Choroid plexus epithelial cell (primary cell): ENCODE data around the gene B4GALT6.
A peak's percentile ranks its signal among the peaks of the same experiment; 100 is the strongest.

Source experiments
- DNase-seq: peaks from one replicate; pipeline ENCODE4 v3.0.0-alpha.2; 2010; ENCODE audit warnings: low read depth
- H3K4me3 ChIP-seq: 2 replicates; pipeline ENCODE4 v1.5.1; 2011; ENCODE audit warnings: low read depth, mild to moderate bottlenecking, control low read depth, low read length, moderate library complexity
- TF ChIP-seq, protein P1 (sequence below): conservative IDR thresholded peaks from 2 replicates; pipeline ENCODE4 v1.5.1; 2011; ENCODE audit warnings: low read depth, mild to moderate bottlenecking, control low read depth, inconsistent platforms, low read length, moderate library complexity

The B4GALT6 gene

DNA sequence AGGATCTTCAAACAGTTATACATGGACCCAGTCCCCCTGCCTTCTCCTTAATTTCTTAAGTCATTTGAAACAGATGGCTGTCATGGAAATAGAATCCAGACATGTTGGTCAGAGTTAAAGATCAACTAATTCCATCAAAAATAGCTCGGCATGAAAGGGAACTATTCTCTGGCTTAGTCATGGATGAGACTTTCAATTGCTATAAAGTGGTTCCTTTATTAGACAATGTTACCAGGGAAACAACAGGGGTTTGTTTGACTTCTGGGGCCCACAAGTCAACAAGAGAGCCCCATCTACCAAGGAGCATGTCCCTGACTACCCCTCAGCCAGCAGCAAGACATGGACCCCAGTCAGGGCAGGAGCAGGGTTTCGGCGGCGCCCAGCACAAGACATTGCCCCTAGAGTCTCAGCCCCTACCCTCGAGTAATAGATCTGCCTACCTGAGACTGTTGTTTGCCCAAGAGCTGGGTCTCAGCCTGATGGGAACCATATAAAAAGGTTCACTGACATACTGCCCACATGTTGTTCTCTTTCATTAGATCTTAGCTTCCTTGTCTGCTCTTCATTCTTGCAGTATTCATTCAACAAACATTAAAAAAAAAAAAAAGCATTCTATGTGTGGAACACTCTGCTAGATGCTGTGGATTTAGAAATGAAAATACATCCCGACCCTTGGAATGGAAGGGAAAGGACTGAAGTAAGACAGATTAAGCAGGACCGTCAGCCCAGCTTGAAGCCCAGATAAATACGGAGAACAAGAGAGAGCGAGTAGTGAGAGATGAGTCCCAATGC is 88.1 kb downstream of the B4GALT6 start:
- peak; percentile 3 for DNase-seq
- TF ChIP-seq, protein P1, sequence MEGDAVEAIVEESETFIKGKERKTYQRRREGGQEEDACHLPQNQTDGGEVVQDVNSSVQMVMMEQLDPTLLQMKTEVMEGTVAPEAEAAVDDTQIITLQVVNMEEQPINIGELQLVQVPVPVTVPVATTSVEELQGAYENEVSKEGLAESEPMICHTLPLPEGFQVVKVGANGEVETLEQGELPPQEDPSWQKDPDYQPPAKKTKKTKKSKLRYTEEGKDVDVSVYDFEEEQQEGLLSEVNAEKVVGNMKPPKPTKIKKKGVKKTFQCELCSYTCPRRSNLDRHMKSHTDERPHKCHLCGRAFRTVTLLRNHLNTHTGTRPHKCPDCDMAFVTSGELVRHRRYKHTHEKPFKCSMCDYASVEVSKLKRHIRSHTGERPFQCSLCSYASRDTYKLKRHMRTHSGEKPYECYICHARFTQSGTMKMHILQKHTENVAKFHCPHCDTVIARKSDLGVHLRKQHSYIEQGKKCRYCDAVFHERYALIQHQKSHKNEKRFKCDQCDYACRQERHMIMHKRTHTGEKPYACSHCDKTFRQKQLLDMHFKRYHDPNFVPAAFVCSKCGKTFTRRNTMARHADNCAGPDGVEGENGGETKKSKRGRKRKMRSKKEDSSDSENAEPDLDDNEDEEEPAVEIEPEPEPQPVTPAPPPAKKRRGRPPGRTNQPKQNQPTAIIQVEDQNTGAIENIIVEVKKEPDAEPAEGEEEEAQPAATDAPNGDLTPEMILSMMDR, result no peak
- H3K4me3 ChIP-seq, result no peak overlapping the region

DNA sequence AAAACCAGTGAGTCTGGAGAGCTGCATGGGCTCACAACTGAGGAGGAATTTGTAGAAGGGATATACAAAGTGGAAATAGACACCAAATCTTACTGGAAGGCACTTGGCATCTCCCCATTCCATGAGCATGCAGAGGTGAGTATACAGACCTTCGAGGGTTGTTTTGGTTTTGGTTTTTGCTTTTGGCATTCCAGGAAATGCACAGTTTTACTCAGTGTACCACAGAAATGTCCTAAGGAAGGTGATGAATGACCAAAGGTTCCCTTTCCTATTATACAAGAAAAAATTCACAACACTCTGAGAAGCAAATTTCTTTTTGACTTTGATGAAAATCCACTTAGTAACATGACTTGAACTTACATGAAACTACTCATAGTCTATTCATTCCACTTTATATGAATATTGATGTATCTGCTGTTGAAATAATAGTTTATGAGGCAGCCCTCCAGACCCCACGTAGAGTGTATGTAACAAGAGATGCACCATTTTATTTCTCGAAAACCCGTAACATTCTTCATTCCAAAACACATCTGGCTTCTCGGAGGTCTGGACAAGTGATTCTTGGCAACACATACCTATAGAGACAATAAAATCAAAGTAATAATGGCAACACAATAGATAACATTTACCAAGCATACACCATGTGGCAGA is 89.1 kb downstream of the B4GALT6 start:
- no peak overlapping the region for H3K4me3 ChIP-seq
- TF ChIP-seq, protein P1, result no peak
- DNase-seq, result no peak

DNA sequence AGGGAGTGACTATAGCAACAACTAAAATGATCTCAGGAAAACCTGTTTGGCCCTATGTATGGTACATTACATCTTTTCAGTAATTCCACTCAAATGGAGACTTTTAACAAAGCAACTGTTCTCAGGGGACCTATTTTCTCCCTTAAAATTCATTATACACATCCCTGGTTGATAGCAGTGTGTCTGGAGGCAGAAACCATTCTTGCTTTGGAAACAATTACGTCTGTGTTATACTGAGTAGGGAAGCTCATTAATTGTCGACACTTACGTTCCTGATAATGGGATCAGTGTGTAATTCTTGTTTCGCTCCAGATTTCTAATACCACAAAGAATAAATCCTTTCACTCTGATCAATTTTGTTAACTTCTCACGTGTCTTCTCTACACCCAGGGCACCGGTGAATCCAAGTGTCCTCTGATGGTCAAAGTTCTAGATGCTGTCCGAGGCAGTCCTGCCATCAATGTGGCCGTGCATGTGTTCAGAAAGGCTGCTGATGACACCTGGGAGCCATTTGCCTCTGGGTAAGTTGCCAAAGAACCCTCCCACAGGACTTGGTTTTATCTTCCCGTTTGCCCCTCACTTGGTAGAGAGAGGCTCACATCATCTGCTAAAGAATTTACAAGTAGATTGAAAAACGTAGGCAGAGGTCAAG is 91.7 kb downstream of the B4GALT6 start:
- TF ChIP-seq, protein P1, result no peak
- DNase-seq, result no peak
- H3K4me3 ChIP-seq, result no peak overlapping the region

DNA sequence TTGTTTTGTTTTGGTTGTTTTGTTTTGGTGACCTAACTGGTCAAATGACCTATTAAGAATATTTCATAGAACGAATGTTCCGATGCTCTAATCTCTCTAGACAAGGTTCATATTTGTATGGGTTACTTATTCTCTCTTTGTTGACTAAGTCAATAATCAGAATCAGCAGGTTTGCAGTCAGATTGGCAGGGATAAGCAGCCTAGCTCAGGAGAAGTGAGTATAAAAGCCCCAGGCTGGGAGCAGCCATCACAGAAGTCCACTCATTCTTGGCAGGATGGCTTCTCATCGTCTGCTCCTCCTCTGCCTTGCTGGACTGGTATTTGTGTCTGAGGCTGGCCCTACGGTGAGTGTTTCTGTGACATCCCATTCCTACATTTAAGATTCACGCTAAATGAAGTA is 92.8 kb downstream of the B4GALT6 start, which contains the start of gene TTR:
TTR (plus strand) TSS at position 250 of the 400 bp plus-strand sequence; CDS start at position 276, 26 bp downstream.
- TF ChIP-seq, protein P1, result no peak
- H3K4me3 ChIP-seq, result no peak within 1 kb of the TSS
- DNase-seq, result no peak

DNA sequence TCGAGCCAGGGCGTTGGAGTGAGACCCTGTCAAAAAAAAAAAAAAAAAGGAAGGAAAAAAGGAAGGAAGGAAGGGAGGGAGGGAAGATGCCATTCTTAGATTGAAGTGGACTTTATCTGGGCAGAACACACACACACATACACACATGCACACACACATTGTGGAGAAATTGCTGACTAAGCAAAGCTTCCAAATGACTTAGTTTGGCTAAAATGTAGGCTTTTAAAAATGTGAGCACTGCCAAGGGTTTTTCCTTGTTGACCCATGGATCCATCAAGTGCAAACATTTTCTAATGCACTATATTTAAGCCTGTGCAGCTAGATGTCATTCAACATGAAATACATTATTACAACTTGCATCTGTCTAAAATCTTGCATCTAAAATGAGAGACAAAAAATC is 93.3 kb downstream of the B4GALT6 start:
- TF ChIP-seq, protein P1, result no peak
- DNase-seq, result no peak

DNA sequence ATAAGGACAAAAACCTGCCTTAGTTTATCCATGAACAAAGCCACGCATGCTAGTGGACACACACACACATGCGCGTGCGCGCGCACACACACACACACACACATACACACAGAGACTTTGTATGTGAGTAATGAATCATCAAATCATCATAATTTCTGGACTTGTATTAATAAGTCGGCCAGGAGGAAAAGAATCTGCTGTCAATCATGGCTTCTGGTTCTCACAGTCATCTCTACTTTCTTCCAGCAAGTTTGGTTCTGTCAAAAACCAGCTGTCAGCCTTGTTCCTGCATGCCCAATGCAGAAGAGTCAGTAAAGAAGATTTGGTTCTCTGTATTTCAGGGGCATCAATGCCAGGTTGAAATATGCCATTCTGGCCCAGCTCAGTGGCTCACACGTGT is 93.8 kb downstream of the B4GALT6 start:
- no peak for DNase-seq
- TF ChIP-seq, protein P1, result no peak
- H3K4me3 ChIP-seq, result no peak overlapping the region

More for the DNA sequence above, 93.3 kb downstream of the B4GALT6 start:
- no peak overlapping the region for H3K4me3 ChIP-seq
